Measurements from ENCODE around the gene SPATA17. TPM values are rescaled to one million over a fixed set of nuclear protein-coding genes. Genes with fewer than 3 reads are reported as not detected.
"Not testable (repeated sequence)": the region's sequence is repeated elsewhere in the genome, so short reads cannot be mapped to it uniquely, and the experiment has no call there.

SPATA17 gene, protein sequence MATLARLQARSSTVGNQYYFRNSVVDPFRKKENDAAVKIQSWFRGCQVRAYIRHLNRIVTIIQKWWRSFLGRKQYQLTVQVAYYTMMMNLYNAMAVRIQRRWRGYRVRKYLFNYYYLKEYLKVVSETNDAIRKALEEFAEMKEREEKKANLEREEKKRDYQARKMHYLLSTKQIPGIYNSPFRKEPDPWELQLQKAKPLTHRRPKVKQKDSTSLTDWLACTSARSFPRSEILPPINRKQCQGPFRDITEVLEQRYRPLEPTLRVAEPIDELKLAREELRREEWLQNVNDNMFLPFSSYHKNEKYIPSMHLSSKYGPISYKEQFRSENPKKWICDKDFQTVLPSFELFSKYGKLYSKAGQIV
- 0.63 and 1.8 TPM in 2 replicates for total RNA-seq

DNA sequence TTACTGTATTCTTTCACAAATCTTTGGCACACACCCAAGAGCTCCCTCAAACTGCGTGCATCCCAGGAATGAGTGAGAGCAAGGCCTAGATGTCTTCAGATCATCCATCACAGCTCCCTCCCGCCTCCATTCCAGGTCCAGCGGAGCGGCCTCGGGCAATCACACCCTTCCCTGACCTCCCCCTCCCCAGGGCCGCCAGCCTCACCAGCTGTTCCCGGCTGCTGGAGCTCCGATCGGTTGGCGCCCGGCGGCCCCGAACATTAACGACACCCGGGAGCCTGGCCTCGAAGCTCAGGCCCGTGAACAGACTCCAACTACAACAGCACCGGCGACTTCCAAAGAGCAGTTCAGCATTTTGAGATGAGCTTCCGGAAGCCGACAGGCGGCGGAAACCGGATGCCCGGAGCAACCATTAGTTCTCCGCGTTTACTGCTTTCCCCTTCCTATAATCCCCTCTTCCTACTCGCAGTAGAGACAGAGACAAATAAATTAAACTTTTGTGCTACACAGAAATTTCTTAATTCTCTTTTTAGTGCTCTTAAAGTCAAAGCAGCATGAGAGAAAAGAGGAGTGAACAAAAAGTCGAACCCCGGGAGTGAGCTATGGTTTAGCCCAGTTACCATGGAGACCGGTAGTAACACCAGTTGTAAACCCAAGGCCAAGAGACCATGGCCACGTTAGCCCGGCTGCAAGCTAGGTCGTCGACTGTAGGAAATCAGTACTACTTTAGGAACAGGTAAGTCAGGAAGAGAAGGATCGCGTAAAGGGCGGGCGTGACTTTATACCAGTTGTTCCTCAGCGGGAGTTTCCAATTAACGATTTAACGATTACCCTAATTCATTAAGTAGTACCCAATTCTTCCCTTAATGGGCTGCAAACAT, at the start of gene SPATA17, which contains the start of gene GPATCH2:
Gene SPATA17 (plus strand): TSS at position 634 of the 881 bp plus-strand sequence. CDS start 35 bp downstream, at position 669.
Gene GPATCH2 (minus strand): TSS at position 380 of the 881 bp plus-strand sequence. CDS start 119 bp downstream, at position 261.
- no peaks in the 10 kb centered on the region for H3K27me3 ChIP-seq (ENCODE audit: control insufficient read depth, insufficient read depth, low read length)
- peak within 1 kb of the TSS; percentile 77 for H3K4me3 ChIP-seq (ENCODE audit: low read depth, low read length)
- DNase-seq (ENCODE audit: low read depth) = peak; percentile 60
- TF ChIP-seq, protein P1, sequence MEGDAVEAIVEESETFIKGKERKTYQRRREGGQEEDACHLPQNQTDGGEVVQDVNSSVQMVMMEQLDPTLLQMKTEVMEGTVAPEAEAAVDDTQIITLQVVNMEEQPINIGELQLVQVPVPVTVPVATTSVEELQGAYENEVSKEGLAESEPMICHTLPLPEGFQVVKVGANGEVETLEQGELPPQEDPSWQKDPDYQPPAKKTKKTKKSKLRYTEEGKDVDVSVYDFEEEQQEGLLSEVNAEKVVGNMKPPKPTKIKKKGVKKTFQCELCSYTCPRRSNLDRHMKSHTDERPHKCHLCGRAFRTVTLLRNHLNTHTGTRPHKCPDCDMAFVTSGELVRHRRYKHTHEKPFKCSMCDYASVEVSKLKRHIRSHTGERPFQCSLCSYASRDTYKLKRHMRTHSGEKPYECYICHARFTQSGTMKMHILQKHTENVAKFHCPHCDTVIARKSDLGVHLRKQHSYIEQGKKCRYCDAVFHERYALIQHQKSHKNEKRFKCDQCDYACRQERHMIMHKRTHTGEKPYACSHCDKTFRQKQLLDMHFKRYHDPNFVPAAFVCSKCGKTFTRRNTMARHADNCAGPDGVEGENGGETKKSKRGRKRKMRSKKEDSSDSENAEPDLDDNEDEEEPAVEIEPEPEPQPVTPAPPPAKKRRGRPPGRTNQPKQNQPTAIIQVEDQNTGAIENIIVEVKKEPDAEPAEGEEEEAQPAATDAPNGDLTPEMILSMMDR (IDR thresholded peaks at IDR 0.05; ENCODE audit: insufficient read depth, low read length, poor library complexity, severe bottlenecking) = peak; percentile 16
- H3K36me3 ChIP-seq (ENCODE audit: control insufficient read depth, insufficient read depth, low read length) = no peaks in the 10 kb centered on the region

DNA sequence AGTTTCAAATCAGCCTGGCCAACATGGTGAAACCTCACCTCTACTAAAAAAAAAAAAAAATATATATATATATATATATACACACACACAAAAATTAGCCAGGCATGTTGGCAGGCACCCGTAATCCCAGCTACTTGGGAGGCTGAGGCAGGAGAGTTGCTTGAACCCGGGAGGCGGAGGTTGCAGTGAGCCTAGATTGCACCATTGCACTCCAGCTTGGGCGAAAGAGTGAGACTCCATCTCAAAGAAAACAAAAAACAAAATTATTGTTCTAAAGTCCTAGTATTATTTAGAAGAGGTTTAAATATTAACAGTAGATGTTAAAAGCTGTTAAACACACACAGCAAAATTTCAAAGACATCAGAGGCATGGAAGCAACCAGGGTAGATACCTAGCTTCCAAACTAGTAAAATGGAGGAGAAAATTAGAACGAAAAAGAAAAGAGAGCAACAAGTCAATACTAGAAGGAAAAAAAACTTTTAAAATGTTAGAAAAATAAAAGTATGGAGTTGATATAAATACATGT, 46.8 kb upstream of the SPATA17 start:
- not testable (repeated sequence) for DNase-seq (ENCODE audit: low read depth); H3K27me3 ChIP-seq (ENCODE audit: control insufficient read depth, insufficient read depth, low read length); H3K36me3 ChIP-seq (ENCODE audit: control insufficient read depth, insufficient read depth, low read length); H3K4me3 ChIP-seq (ENCODE audit: low read depth, low read length)

DNA sequence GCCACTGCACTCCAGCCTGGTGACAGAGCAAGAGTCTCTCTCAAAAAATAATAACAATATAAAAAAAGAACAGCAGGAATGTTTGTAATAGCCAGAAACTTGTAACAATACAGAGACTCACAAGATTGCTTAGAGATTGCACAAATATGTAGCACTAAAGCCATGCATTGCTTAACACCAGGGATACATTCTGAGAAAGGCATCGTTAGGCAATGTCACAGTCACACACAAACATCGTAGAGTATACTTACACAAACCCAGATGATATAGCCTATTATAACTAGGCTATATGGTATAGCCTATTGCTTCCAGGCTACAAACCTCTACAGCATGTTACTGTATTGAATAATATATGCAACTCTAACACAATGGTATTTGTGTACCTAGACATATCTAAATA, 45.6 kb upstream of the SPATA17 start:
- no peaks in the 10 kb centered on the region for H3K36me3 ChIP-seq (ENCODE audit: control insufficient read depth, insufficient read depth, low read length)
- DNase-seq (ENCODE audit: low read depth) = no peak
- H3K27me3 ChIP-seq (ENCODE audit: control insufficient read depth, insufficient read depth, low read length) = no peaks in the 10 kb centered on the region
- no peak overlapping the region for H3K4me3 ChIP-seq (ENCODE audit: low read depth, low read length)
- TF ChIP-seq, protein P1 (IDR thresholded peaks at IDR 0.05; ENCODE audit: insufficient read depth, low read length, poor library complexity, severe bottlenecking) = no peak

DNA sequence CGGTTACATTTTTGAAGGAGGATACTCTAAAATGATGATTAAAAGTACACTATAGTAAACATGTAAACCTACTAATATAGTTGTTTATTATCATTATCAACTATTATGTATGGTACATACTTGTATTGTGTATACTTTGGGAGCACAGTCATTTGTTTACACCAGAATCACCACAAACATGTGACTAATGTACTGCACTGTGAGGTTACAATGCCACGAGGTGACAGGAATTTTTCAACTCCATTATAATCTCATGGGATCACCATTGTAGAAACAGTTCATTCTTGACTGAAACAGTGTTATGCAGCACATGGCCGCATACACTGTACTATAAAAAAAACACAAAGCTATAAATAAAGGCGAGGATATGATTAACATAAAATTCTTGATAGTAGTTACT, 44.6 kb upstream of the SPATA17 start:
- TF ChIP-seq, protein P1 (IDR thresholded peaks at IDR 0.05; ENCODE audit: insufficient read depth, low read length, poor library complexity, severe bottlenecking) = no peak
- no peak for DNase-seq (ENCODE audit: low read depth)

DNA sequence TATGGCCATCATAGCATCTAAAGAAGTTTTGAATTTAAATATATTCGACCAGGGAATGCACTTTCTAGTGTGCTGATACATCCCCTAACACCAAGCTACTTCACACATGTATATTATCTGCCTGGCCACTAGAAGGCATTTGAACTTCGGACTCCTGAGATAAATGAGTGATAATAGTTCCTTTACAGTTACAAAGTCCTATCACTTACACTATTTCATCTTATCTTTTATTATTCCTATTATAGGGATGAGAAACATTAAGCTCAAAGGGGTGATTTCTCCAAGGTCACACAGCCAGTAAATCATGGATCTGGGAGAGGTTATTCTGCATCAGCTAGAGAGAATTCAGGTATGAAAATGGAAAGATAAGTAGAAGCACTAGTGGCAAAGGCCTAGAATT, 40.5 kb upstream of the SPATA17 start:
- Histone ChIP-seq H3K36me3 (ENCODE audit: control insufficient read depth, insufficient read depth, low read length) (no peaks in the 10 kb centered on the region), H3K4me3 (ENCODE audit: low read depth, low read length) (no peak overlapping the region), H3K27me3 (ENCODE audit: control insufficient read depth, insufficient read depth, low read length) (no peaks in the 10 kb centered on the region)
- TF ChIP-seq, protein P1 (IDR thresholded peaks at IDR 0.05; ENCODE audit: insufficient read depth, low read length, poor library complexity, severe bottlenecking) = no peak
- no peak for DNase-seq (ENCODE audit: low read depth)

More for the DNA sequence above, 44.6 kb upstream of the SPATA17 start:
- H3K27me3 ChIP-seq (ENCODE audit: control insufficient read depth, insufficient read depth, low read length) = no peaks in the 10 kb centered on the region
- H3K36me3 ChIP-seq (ENCODE audit: control insufficient read depth, insufficient read depth, low read length) = no peaks in the 10 kb centered on the region
- no peak overlapping the region for H3K4me3 ChIP-seq (ENCODE audit: low read depth, low read length)

DNA sequence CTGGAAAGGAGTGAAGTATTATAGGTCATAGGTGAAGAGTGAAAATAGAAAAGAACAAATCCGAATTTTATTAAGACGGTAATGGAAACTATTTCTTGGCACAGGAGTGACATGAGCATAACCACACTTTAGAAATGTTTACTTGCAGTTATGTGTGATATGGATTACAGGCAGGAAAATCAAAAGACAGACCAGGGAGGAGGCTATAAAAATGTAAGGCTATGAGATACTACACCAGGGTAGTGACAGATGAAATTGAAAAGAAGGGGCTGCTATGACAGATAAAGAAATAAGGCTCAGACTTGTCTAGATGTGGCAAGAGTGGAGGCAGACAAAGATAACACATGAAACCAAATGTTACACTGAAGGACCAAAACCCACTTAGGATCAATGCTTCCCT, 32.0 kb upstream of the SPATA17 start:
- no peaks in the 10 kb centered on the region for H3K36me3 ChIP-seq (ENCODE audit: control insufficient read depth, insufficient read depth, low read length)
- DNase-seq (ENCODE audit: low read depth) = no peak
- TF ChIP-seq, protein P1 (IDR thresholded peaks at IDR 0.05; ENCODE audit: insufficient read depth, low read length, poor library complexity, severe bottlenecking) = no peak
- no peak overlapping the region for H3K4me3 ChIP-seq (ENCODE audit: low read depth, low read length)
- H3K27me3 ChIP-seq (ENCODE audit: control insufficient read depth, insufficient read depth, low read length) = no peaks in the 10 kb centered on the region

Measured in kidney epithelial cell (primary cell).